C4-2B (cell line): ENCODE results near the gene ADGRB2.

ENCODE experiments used
- H3K27ac ChIP-seq: fragments of 450-650 bp; 2 replicates; pipeline ENCODE4 v1.5.1; 2017
- ZFX ChIP-seq: fragments of 450-650 bp; IDR thresholded peaks from 2 replicates; pipeline ENCODE4 v1.6.1; 2017
- TF ChIP-seq, protein P1 (sequence below): fragments of 450-650 bp; conservative IDR thresholded peaks from 2 replicates; pipeline ENCODE4 v1.5.1; 2017; ENCODE audit warnings: mild to moderate bottlenecking

Gene ADGRB2

DNA sequence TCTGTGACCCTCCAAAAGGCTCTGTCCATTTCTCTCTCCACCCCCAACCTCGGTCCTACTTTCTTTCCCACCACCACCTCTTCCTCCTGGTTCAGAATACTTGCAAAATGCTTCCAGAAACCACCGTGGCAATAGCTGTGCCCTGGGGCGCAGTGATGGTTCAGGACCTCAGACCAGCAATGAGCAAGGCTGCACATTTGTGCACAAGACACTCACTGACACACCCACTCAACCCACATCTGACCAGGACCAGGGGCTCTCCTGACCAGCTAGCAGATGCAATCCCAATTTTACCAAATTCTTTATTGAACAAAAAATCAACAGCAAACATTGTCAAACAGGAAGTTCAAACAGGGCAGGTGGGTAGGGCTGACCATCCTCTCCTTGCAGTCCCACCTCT is 26.0 kb upstream of the ADGRB2 start:
- H3K27ac ChIP-seq, result no peak overlapping the region
- TF ChIP-seq, protein P1, sequence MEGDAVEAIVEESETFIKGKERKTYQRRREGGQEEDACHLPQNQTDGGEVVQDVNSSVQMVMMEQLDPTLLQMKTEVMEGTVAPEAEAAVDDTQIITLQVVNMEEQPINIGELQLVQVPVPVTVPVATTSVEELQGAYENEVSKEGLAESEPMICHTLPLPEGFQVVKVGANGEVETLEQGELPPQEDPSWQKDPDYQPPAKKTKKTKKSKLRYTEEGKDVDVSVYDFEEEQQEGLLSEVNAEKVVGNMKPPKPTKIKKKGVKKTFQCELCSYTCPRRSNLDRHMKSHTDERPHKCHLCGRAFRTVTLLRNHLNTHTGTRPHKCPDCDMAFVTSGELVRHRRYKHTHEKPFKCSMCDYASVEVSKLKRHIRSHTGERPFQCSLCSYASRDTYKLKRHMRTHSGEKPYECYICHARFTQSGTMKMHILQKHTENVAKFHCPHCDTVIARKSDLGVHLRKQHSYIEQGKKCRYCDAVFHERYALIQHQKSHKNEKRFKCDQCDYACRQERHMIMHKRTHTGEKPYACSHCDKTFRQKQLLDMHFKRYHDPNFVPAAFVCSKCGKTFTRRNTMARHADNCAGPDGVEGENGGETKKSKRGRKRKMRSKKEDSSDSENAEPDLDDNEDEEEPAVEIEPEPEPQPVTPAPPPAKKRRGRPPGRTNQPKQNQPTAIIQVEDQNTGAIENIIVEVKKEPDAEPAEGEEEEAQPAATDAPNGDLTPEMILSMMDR, result no peak
- no peak for TF ChIP-seq ZFX

DNA sequence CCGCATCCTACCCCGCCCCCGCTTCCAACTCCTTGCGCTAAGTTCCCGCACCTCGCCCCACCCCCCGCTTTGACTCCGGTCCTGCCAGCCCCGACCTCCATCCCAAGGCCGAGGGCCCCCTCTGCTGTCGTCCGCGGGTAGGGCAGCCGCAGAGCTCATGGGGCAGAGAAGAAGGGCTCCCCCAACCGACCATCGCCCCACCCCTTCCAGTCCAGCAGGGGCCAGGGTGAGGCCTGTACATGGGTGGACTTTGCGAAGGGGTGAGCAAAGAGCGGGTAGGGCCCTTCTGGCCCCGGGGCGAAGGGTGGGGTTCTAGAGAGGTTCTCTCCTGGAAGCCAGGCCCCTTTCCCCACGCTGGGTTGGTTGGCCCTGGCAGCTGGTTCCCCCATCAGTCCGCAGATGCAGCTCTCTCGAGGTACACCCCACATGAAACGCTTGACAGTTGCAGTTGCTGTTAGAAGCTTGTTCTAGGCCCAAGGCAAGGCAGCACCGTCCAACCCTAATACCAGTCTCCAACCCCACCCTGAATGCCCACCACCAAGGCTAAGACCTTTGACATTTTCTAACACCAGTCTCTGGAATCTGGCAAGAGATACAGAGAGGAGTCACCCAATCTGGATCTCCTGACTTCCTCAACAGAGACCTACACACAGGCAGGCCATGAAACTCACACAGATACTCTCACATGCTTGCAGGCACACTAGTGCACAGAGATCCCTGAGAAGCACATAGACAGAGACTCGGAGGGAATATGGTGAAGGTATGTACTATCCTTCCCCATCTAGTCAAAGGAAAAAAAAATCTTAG is 25.3 kb upstream of the ADGRB2 start:
- TF ChIP-seq, protein P1, result peak; percentile 96
- no peak for TF ChIP-seq ZFX
- H3K27ac ChIP-seq, result peak overlapping the region; percentile 95

DNA sequence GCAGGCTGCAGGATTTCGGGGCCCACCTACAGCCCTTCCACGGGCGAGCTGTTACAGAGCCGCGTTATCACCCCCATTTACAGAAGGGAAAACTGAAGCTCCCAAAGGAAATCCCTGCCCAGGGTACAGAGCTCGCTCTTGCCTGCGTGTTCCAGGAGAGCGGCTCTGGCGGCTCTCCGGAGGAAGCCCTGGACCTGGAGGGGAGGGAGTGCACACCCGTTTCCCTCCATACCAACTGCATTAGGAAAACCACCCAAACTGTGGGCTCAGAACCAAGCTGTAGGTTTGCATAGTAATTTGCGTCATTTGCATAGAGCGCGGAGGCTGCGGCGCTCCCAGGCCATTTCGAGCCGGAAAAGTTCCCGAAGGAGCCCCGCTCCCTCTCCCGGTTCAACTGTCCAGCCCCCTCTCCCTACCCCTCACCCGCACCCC is 24.7 kb upstream of the ADGRB2 start:
- H3K27ac ChIP-seq, result peak overlapping the region; percentile 95
- no peak for TF ChIP-seq ZFX
- TF ChIP-seq, protein P1, result no peak

DNA sequence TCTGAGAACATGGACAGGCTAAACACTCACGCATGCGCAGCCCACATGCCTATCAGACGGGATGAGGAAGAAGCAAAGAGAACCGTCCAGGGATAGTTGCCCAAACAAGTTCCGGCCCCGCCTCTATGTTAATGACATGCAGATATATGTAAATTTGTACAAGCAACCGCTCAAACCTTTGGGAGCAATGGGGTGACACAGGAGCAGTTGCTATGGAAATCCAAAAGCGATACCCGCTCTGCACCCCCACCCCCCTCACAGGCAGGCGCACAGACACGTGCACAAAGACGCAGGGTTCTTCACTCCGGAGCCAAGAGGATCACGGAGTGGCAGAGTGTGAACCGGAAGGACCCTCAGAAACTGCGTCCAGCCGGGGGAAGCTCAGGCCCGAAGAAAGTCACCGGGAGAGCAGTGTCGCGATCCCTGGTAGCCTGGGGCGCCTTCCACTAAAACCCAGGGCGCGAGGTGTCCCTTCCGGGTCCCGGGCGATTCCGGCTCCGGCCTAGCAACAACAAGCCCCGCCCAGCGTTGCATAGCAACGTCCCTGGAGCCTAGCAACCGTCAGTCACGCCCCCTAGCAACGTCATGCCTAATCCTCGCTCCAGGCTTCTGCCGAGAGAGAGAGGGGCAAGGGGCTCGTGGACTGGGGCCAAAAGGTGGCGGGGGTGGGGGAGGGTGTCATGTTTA is 24.1 kb upstream of the ADGRB2 start:
- TF ChIP-seq, protein P1, result no peak
- H3K27ac ChIP-seq, result peak overlapping the region; percentile 95

DNA sequence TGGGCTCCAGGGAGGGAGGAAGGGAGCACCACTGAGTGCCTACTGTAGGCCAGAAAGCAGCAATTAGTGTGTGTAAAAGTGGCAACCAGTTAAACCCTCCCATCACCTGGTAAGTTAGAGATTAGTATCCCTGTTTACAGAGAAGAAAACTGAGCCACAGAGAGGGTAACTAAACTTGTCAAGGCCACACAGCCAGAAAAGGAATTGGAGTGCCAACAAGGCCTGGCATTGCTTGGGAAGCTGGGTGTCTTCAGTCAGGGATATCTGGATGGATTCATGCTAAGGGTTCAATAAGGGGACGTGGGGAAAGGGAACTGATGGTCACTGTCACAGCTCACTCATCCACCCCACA is 23.6 kb upstream of the ADGRB2 start:
- TF ChIP-seq, protein P1, result no peak
- TF ChIP-seq ZFX, result no peak
- H3K27ac ChIP-seq, result peak overlapping the region; percentile 95

DNA sequence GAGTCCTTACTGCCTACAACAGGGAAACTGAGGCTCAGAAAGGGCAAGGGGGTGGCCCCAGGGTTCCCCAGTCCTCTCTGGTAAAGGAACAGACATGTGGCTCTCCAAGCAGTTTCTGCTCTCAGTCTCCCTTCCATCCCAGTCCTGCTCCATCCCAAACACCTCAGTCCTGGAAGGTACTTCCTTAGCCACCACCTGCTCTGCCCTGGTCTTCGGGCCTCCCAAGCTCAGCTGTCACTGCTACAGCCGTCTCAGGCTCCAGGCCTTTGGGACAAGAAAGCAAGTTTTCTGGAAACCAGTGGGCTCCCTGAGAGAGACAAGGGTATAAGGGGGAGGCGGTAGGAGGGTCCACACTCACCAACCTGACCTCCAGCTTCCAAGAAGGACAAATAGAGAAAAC is 23.1 kb upstream of the ADGRB2 start:
- peak overlapping the region; percentile 95 for H3K27ac ChIP-seq
- TF ChIP-seq, protein P1, result no peak
- no peak for TF ChIP-seq ZFX

DNA sequence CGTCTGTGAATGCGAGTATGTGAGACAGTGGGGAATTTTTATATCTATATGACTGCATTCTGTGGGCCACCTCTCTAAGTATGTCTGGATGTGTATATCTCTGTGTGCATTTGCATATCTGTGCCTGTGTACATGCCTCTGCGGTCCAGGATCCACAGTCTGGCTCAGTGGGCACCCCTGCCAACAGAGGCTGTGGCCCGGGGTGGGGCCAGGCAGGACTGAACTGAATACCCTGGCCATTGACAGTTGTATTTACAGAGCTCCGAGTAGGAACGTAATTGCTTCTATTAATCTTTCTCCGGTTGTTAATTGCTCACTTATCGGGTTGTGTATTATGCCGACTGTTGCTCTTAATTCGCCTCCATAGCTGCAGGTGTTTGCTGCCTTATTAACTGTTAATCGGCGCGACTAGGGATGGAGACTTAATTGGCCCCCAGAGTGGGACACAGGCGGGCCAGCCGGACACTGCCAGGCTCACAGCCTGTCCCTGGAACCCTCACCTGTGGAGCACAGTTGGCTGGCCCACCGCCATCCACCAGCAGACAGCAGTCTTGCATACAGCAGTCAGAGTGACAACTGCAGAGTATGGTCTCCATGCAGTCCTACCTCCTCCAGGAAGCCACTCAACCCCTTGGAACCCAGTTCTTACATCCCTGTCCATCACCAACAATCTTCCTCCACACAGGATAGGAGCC is 22.4 kb upstream of the ADGRB2 start:
- TF ChIP-seq, protein P1, result no peak
- TF ChIP-seq ZFX, result no peak
- no peak overlapping the region for H3K27ac ChIP-seq
